Uterus (tissue), 2 donors: ENCODE measurements around the gene RAPGEF5.

Experiments used
- CTCF ChIP-seq, 4 experiments: fragments of 200-600 bp in 2 of 4; fragments of 450-650 bp in 2 of 4; sonication (generic) in 2 of 4; IDR thresholded peaks; one replicate each; pipeline ENCODE4 v1.5.1; 2016 to 2019; ENCODE audit warnings: antibody characterized with exemption in 4 of 4, mild to moderate bottlenecking in 2 of 4, moderate library complexity in 1 of 4
- POLR2A ChIP-seq, 2 donors: fragments of 450-650 bp; IDR thresholded peaks; one replicate each; pipeline ENCODE4 v1.6.1; 2016; ENCODE audit warnings: antibody characterized with exemption in 2 of 2, mild to moderate bottlenecking in 1 of 2, moderate library complexity in 1 of 2

GRCh38 chr7:22302951-22303423 lies 54.0 kb downstream of the RAPGEF5 start:
- TF ChIP-seq POLR2A (IDR thresholded peaks at IDR 0.05): no peak
- TF ChIP-seq CTCF (IDR thresholded peaks at IDR 0.05): no peak
